ENCODE data around the gene PARD3B. TPM values are rescaled to one million over a fixed set of nuclear protein-coding genes. Genes with fewer than 3 reads are reported as not detected.

The PARD3B gene
- total RNA-seq, 1 experiment from 2014 or later: 6.4 TPM

DNA sequence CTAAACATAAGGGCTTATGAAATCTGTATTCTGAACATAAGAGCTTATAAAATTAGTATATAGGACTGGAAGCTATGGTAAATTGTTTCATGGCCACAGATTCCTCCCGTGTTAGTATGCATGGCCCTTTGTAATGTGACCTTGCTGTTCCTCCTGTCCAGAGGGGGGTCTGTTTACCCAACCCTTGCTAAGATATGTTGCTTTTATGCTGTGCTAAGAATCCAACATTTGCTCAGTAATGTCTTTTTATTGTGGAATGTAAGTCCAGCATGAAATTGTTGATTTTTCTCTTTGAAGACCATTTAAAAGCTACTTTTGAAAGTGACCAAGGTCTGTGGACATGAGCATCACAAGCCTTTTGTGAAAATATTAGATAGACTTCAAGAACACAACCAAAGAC, 485.4 kb downstream of the PARD3B start:
- Mint-ChIP-seq H3K9me3 (no peaks in the 10 kb centered on the region), H3K4me1 (no peaks in the 10 kb centered on the region), H3K27me3 (ENCODE audit: low read depth) (no peaks in the 10 kb centered on the region), H3K27ac (no peak overlapping the region), H3K36me3 (ENCODE audit: insufficient read depth in 1 of 3, low read depth in 3 of 3) (no peaks in the 10 kb centered on the region), H3K4me3 (no peak overlapping the region)
- H3K23ac ChIP-seq (ENCODE audit: insufficient read length, low read depth, low read length): no peak overlapping the region
- H3K79me2 ChIP-seq (ENCODE audit: insufficient read depth, low read length): no peaks in the 10 kb centered on the region
- H3K23me2 ChIP-seq (ENCODE audit: insufficient read length, low read depth, low read length, poor library complexity, severe bottlenecking): no peaks in the 10 kb centered on the region
- H3K56ac ChIP-seq (ENCODE audit: insufficient read length, low read depth, low read length): no peak overlapping the region
- no peaks in the 10 kb centered on the region for H3K9me3 ChIP-seq (ENCODE audit: control insufficient read depth, low read depth, low read length)
- H3K79me1 ChIP-seq (ENCODE audit: insufficient read depth, low read depth, low read length, poor library complexity, severe bottlenecking): no peaks in the 10 kb centered on the region
- H3K4ac ChIP-seq (ENCODE audit: low read depth, low read length): no peak overlapping the region
- no peaks in the 10 kb centered on the region for H3K27me3 ChIP-seq (ENCODE audit: insufficient read depth, low read length)
- WGBS (ENCODE audit: extremely low coverage, insufficient read length, low lambda C conversion rate): no CpG with 5 or more reads among the region's 1 CpG
- no peak overlapping the region for H2BK5ac ChIP-seq (ENCODE audit: insufficient read length, low read length)
- H3K18ac ChIP-seq (ENCODE audit: insufficient read length, low read depth, low read length): no peak overlapping the region
- no peak overlapping the region for H2BK15ac ChIP-seq (ENCODE audit: low read depth, low read length)
- no peak overlapping the region for H2BK12ac ChIP-seq (ENCODE audit: insufficient read length, low read depth, low read length)
- no peak overlapping the region for H2BK120ac ChIP-seq (ENCODE audit: low read depth, low read length, poor library complexity, severe bottlenecking)
- no peak overlapping the region for H2AK5ac ChIP-seq (ENCODE audit: insufficient read length, low read length)
- no peak overlapping the region for H3K4me2 ChIP-seq (ENCODE audit: insufficient read depth, insufficient read length, low read length)
- no peak overlapping the region for H3K9ac ChIP-seq (ENCODE audit: extremely low read depth, insufficient read length, low read length)
- no peak overlapping the region for H3K27ac ChIP-seq (ENCODE audit: insufficient read length, low read depth, low read length)
- no peak overlapping the region for H3K14ac ChIP-seq (ENCODE audit: insufficient read depth, low read length)
- H3T11ph ChIP-seq (ENCODE audit: low read length): no peak overlapping the region
- no peak for TF ChIP-seq CTCF (conservative IDR thresholded peaks at IDR 0.05)
- DNase-seq: no peak
- no peak overlapping the region for H2AFZ ChIP-seq (ENCODE audit: low read length)
- H2BK20ac ChIP-seq (ENCODE audit: low read depth, low read length, poor library complexity, severe bottlenecking): no peak overlapping the region
- no peaks in the 10 kb centered on the region for H4K20me1 ChIP-seq (ENCODE audit: control insufficient read depth, insufficient read depth, insufficient read length)
- no peaks in the 10 kb centered on the region for H3K4me1 ChIP-seq (ENCODE audit: insufficient read depth, low read length)
- H4K5ac ChIP-seq (ENCODE audit: insufficient read length, low read depth, low read length): no peak overlapping the region
- H4K8ac ChIP-seq (replicated peaks; ENCODE audit: insufficient read length, low read depth, low read length): no peak overlapping the region
- H4K91ac ChIP-seq (ENCODE audit: insufficient read length, low read depth, low read length): no peak overlapping the region

All from H9 (cell line).